GM21528 (cell line): ENCODE data around the gene RAB7B.

ENCODE experiments used
- ATAC-seq: cut with Tn5 transposase; IDR thresholded peaks from one replicate; pipeline ENCODE4 v1.9.1; 2021; ENCODE audit warnings: mild to moderate bottlenecking, moderate library complexity; ENCODE audit not compliant: unreplicated experiment, low FRiP score

Gene RAB7B

DNA sequence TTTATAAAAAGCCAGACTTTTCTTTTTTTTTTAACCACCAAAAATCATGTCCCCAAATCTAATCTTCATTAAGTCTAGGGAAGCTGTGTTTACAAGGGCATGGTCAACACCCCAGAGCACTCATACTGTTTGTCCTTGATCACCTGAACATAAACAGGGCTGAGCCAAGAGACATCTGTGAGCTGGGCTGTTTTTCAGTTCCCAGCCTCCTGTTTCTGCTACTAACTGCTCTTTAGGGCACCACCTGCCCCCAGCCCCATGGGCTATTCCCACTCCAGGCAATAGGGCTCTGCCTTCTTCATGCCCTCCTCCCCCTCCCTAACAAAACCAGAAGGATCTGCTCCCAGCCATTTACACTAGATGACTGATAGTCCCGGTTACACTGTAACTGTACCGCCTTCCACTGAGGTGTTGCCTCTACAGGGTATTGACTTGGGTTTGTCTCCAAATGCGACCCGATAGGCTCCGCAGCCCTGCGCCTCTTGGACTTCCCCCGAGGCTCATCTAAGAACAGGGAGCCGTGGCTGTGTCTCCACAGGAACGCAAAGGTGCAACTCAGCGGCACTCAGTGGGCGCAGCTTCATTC, 48.3 kb downstream of the RAB7B start:
- no peak for ATAC-seq

DNA sequence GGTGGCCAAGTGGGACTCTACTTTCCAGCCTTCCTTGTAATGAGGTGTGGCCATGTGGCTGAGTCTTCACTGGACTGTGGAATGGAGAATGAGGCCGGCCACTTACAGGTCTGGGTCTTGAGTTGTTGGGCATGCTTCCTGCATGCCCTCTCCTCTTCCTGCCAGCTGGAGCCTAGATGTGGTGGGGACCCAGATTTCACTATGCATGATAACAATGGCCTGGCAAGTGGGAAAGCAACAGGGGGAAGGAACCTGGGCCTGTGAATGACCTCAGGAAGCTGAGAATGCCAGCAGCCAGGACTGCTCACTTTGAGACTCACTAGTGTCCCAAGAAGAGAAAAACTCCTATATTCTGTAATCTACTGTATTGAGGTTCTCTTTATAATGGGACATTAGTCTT, 51.4 kb downstream of the RAB7B start:
- no peak for ATAC-seq

DNA sequence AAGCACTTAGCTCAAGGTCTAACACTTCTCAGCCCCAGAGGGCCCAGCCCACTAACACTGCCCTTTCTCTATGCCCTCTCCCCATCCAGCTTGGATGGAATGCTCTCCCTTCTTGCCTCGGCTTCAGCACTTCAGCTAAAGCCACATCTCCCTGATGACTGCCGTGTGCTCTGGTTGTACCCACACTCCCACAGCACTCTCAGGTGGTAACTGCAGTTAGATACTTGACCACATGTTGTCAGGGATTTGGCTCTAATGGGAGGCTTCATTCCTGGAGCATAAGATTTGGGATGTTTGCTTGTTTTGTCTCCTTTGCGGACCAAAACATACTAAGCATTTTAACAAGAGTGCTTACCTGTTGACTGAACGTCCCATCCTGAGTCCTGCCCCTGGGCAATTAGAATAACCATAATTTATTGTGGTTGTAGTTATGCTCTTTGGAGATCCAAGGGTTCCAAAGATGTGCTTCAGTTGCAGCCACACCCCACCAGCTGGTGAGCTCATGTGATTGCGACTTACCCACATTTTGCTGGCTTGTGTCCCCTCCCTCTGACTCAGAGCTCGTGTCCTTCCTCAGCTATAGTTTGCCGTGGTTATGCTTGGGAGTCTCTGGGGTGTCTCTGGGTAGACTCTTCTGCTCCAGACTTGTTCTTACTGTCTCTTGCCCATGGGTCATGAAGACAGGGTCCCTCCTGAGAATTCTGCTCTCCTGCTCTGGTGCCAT, 52.2 kb downstream of the RAB7B start:
- no peak for ATAC-seq

DNA sequence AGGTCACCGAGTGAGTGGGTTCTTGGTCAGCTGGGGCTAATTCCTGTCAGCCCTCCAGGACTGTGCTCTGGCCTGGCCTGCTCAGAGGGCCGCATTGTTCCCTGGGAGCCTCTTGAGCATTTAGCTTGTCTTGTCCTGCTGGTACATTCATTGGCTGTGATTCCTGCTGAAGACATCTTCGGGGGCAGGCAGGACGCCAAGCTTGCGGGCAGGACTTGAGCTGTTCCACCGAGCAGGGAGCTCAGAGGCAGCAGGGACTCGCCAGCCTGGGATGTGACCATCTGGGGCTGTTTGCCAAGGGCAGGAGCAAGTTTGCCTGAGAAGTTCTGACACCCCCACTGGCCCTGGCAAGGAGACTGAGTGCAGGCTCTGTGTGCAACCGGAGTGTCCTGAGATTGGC, 52.9 kb downstream of the RAB7B start:
- ATAC-seq, result no peak

DNA sequence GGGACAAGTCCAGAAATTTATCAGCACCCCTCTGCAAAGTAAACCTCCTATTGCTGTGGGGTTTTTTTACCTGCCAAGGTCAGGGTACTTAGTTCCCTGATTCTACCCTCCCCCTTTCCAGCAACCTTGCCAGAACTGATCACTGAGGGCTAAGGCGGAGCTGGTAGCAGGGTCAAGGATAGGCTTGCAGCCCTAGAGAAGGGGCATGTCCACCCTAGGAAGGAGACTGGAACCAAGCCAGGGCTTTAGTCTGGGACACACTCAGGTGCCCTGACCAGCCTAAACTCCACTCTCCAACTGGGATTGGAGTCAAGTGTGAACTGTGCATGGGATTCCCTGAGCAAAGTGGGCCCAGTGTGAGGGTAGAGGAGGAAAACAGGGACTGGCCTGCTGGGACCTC, 53.4 kb downstream of the RAB7B start:
- no peak for ATAC-seq

DNA sequence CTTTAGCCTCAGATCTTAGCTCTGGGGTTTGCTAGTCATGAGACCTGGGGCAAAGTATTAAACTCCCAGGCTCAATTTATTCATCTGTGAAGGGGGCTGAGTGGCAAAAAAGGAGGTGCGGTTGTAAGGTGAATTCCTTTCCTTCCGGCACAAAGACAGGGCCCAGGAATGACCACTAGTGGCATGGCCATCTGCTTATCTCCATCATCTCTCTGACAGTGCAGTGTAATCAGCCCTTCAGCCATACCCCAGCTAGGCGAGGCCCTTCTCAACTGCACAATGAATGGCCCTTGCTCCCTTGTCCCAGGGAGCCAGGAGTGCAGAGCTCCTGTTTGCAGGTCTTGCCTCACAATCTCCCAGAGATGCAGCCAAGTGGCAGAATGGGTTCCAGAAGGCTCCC, 54.3 kb downstream of the RAB7B start:
- ATAC-seq, result no peak

DNA sequence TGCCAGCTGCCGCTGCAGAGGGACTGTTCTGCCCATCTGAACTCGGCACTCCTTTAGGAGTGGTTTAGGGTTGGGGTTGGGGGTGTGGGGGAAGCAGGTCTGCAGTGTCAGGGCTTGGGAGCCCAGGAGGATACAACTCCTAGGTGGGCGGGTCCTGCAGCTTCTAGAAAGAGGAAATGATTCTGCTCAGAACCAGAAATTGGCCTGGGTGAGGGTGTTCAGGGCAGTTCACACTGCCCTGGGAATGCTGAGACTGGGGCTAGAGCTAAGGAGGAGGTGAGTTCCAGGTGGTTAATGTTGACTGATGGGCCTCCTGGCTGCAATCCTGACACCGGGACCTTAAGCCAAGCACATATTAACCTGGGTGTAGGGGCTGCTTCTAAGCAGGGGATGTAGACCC, 55.2 kb downstream of the RAB7B start:
- ATAC-seq, result no peak

DNA sequence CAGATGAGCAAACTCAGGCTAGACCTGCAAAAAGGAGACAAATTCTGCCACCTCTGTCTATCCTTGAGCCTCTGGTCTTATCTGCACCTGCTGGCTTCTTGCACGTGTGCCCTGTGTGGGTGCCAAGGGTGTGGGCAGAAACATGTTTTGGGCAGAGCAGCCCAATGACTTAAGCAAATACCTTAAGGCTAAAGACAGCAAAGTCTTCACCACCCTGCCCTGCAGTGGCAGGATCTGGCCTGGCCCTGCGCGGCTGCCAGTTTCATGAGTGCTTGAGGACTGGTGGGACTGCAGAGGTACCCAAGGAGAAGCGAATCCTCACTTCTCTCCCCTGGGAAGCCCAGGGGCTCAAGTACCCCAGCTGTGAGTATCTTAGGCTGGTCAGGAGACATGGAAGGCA, 56.2 kb downstream of the RAB7B start:
- ATAC-seq, result no peak

DNA sequence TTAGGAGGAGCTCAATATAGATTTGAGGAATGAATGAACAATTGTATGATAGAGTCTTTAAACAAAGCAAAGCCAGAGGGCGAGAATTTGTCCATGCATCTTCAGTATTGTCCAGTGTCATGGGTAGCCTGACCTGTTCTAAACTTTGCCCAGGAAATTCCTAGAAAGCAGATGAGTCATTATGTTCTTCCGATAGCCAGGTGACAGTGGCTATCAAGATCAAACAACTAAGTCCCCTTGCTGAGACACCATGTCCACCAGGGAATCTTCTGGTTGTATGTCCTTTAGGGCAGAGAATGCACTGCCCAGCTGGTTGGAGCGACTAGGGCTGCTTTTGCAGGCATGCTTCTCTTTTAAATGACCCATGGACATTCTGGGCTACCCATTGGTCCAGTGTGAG, 58.1 kb downstream of the RAB7B start:
- ATAC-seq, result no peak

DNA sequence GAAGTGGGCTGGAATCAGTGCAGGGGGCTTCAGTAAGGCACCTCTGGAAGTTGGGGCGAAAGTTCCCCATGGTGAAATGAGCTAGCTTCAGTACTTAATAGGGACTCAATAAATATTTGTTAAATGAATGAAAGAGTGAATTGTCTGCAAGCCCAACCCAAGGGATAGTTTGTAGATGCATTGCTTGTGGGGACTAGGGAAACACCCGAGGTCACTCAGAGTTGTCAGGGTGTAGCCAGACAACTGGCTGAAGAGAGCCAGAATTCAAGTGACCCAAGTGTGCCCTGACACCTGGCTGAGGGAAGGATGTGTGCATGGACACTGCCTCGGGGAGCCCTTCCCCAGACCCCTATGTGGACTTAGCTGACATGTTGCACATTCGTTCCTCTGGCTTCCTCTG, 58.7 kb downstream of the RAB7B start:
- no peak for ATAC-seq

DNA sequence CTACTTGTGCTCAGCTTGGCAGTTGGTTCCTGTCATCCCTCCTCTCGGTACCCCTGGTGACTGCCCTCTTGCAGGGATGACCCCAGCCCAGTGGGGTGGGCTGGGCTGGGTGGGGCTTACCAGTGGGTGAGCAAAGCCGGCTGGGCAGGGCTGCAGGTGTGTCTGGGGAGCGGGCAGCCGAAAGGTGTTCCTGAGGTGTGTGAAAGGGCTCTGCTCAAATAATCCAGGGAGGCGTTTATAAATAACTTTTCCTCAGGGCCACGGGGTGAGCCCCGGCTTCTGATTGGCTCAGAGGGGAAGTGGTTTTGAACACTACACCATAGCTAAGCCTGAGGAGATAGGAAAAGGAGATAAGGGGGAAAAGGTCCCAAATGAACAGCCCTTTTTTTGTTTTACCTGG, 60.0 kb downstream of the RAB7B start, which contains the start of gene SLC26A9:
Gene SLC26A9, minus strand, starts transcription at position 212 of the 400 bp plus-strand sequence. CDS start 7,636 bp downstream, outside the sequence.
- ATAC-seq, result no peak

DNA sequence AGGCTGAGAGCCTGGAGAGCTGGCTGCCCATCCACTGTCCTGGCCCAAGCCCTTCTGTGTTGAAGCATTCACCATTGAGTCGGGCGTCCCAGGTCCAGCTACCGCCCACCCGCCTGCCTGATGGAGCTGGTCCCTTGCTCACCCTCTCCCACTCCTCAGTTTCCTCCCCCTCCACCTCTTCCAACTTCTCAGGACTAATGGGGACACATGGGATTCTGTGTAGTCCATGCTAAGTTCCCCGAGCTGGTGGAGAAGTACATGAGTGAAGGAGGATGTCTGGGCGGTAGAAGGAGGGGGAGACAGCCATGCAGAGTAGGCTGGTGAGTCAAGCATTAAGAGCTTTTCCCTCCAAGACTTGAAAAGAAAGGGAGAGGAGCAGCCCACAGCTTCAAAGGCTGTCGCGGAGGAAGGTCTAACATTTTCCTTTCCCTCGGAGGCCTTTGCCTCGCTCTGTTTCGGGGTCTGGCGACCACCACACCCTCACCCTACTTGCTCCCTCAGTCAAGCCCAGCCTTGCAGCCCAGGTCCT, 60.5 kb downstream of the RAB7B start:
- ATAC-seq, result no peak

DNA sequence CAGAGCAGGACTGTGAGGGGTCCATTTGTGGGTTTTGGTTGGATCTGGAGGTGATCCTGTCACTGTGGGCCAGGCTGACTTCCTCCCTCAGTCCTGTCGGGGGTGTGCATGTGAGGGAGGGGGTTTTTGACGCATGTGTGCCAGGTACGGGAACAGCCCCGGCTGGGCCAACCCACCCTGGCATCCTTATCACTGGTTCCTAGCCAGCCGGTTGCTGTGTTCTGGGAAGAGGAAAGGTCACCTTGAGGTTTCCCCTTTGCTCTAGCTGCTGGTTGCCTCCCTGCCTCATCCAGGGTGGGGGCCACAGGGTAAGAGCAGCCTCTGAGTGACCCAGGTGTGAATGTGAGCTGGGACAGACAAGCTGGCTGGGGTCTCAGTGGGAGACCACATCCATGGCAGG, 62.5 kb downstream of the RAB7B start:
- ATAC-seq, result no peak

DNA sequence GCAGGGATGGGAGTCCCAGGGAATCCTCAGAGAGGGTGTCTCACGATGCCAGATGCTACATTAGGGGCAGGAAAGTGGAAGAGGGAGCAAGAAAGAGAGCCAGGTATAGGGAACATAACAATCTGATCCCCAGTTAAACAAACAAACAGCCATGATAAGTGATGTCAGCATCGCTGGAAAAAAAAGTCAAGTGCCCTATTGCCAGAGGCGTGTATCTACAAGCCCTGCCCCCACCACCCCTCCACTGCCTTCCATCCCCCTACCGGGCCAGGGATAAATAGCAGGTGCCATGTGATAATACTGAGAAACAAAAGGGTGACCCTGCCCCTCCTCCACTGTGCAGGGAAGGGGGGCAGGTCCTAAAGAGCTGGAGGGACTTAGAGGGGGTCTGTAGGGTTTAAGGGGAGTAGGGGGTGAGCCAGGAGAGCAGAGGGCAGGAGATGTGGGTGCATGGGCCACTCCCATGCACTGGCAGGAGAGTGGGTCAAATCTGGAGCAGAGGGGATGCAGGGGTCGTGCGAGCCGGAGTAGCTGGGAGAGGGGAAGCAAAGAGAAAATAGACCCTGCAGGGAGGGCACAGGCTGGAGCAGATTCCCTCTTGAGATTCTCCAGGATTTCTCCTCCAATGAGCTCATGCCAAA, 63.4 kb downstream of the RAB7B start:
- no peak for ATAC-seq

DNA sequence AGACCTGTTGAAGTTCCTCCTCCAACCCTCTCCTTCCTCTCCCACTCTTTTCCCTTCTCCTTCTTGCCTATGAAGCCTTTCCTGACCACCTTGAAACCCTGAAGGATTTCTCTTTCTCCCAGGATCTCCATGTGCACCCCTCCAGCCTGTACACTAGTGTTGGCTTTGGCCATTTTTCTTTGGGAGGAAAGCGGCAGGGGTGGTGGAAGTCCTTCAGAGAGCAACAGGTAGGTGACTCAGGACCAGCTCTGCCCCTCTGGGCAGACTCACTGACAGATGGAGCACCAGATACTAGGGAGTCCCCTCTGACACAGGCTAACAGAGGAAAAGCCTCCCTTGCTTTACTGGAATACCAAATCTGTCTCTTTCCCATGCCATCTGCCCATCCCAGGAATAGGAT, 64.5 kb downstream of the RAB7B start:
- no peak for ATAC-seq

DNA sequence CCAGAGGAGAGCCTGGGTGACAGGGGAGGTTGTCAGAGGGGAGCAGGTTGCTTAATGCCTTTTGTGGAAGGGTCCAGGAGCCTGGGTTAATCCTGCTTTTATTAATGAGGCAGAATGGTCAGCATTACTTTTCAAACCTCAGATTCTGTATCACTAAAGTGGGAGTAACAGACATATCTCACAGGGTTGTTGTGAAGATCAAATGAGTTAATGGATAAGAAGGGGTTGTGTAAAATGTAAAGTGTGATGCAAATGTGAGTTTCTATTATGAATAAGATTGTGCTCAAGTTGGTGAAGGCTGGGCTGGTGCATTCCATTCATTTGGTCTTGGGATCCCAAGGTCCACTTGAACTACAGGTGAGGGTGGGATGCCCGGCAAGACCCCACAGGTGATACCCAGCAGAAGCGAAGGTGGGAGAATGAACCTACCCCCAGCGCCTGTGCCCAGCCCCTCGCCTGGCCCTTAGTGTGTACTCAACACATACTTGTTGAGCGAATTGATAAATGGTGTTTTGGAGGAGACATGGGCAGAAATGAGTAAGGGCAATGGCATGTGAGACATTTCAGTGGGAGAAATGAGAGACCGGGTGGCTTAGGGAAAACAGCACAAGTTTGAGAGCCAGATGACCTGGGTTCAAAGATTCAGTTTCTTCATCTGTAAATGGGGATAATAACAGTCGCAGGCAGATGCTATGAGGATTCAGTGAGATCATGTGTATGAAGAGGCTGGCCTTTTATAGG, 66.2 kb downstream of the RAB7B start:
- no peak for ATAC-seq

DNA sequence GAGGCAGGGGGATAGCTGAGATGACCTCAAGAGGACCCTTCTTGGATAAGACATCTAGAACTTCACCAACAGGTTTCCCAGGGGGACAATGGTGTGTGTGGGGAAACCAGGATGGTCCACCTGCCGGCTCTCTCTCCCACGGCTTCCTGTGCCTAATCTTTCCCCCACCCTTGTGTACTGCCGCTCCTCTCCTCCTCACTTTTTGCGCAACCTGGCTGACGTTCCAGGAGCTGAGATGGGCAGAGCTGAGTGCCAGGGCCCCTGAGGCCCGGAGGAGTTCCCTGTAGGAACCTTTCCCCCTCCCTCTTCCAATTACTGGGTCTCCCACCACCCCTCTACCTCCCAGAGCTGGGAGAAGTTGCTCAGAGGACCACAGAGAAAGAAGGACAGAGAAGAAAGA, 66.9 kb downstream of the RAB7B start:
- ATAC-seq, result no peak

DNA sequence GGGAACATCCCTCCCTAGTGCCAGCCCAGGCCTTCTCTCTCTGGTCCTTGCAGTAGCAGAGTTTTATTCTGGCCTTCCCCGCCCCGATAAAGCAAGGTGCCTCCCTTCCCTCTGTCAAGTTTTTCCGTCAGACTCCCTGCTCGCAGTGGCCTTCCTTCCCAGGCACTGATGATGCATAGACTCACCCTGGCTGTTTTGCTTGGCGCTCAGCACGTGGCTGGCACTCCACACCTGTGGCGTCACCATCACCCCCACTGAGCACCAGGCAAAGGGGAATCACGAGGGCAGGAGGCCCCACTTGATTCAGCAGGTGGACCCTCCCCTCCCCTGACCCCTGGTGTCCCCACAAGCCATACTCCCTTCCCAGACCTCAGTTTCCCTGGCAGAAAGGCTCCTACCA, 67.3 kb downstream of the RAB7B start:
- no peak for ATAC-seq

DNA sequence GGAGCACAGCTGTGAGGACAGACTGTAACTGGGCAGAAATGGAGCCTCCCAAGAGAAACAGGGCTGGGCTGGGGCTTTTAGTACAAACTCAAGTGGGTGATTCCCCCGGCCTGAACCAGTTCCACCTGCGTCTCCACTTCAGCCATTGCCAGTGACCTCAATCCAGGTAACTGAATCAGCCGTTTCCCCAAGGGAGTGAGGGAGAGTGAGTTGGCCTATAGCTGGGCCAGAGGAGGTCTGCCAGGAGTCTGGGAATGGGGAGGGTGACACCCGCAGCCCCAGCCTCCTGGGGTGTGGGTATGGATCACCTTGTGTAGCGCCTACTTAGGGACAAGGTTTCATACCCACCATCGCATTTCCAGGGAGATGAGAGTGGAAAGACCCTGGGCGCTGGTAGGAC, 68.4 kb downstream of the RAB7B start:
- ATAC-seq, result no peak

DNA sequence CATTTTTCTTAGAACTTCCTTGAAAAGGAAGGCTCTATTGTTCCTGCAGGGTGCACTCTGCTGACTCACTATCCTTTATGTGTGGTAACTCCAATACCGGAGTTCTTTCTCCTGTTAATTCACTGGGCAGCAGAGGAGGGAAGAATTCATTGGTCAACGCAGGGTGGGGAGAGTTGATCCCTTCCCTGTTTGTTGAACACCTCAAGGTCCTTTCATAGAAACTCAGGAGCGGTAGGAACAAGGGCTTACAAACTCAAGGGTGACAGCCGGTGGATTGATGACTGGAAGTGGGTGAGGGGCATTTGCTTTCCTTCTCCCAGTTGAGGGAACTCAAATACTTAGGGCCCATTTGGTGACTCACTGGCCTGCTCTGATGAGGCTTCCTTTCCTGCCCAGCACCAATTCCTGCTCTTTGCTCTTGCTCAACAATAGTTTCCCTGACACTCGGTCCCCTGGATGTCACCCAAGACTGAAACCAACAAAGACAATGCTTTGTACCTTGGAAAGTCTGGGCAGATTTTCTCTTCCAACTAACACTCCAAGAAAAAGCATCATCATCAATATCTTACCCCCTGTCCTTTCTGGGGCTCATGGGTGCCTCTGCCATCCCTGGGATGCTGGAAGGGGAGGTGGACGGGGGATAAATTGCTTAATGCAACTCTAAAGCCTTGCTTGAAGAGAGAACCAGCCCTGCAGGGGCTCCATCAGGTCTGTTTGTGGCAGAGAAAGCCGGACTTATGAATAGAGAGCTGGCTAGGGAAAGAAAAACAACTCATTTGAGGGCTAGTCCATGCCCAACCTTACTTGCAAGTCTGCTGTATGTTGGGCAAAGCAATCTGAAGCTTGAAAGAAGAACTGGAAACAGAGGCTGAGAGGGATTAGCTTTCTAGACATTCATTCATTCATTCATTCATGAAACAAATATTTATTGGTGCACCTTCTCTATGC, 69.2 kb downstream of the RAB7B start:
- ATAC-seq, result no peak
